Measurements from ENCODE around the gene ZNF536. TPM values are rescaled to one million over a fixed set of nuclear protein-coding genes. Genes with fewer than 3 reads are reported as not detected.

The ZNF536 gene
- total RNA-seq, 1 experiment from 2014 or later: 0.35 TPM

GRCh38 chr19:30448386-30449077 lies 76.3 kb downstream of the ZNF536 start:
- Mint-ChIP-seq H3K4me1 (peaks cover 46% of the 10 kb centered on the region), H3K36me3 (no peaks in the 10 kb centered on the region), H3K27ac (peak overlapping the region; percentile 23; the same call in 1 of the 2 replicates), H3K9me3 (no peaks in the 10 kb centered on the region), H3K4me3 (no peak overlapping the region), H3K27me3 (ENCODE audit: low read depth) (no peaks in the 10 kb centered on the region)
- ChIA-PET POLR2A (no interaction called here), CTCF (interaction anchor here (1.9 to 2.3 kb wide), 2 partner anchors 11 to 50 kb away, joined by 4 to 13 read pairs; no protein-coding TSS in a partner anchor)
- ATAC-seq (no peak), DNase-seq (ENCODE audit: low spot score) (no peak)
- no peak for TF ChIP-seq MXD4 (CRISPR knock-in tag; IDR thresholded peaks at IDR 0.05; ENCODE audit: borderline replicate concordance)
- TF ChIP-seq ZBTB21 (CRISPR knock-in tag; IDR thresholded peaks at IDR 0.05; ENCODE audit: borderline replicate concordance): no peak
- no peak for TF ChIP-seq PRDM15 (CRISPR knock-in tag; IDR thresholded peaks at IDR 0.05)
- TF ChIP-seq FOXK1 (CRISPR knock-in tag; IDR thresholded peaks at IDR 0.05): no peak
- TF ChIP-seq, protein P1, sequence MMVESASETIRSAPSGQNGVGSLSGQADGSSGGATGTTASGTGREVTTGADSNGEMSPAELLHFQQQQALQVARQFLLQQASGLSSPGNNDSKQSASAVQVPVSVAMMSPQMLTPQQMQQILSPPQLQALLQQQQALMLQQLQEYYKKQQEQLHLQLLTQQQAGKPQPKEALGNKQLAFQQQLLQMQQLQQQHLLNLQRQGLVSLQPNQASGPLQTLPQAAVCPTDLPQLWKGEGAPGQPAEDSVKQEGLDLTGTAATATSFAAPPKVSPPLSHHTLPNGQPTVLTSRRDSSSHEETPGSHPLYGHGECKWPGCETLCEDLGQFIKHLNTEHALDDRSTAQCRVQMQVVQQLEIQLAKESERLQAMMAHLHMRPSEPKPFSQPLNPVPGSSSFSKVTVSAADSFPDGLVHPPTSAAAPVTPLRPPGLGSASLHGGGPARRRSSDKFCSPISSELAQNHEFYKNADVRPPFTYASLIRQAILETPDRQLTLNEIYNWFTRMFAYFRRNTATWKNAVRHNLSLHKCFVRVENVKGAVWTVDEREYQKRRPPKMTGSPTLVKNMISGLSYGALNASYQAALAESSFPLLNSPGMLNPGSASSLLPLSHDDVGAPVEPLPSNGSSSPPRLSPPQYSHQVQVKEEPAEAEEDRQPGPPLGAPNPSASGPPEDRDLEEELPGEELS (CRISPR knock-in tag; IDR thresholded peaks at IDR 0.05): no peak
- TF ChIP-seq GTF2I (CRISPR knock-in tag; conservative IDR thresholded peaks at IDR 0.05): no peak
- TF ChIP-seq CREM (CRISPR knock-in tag; IDR thresholded peaks at IDR 0.05): no peak
- TF ChIP-seq, protein P2, sequence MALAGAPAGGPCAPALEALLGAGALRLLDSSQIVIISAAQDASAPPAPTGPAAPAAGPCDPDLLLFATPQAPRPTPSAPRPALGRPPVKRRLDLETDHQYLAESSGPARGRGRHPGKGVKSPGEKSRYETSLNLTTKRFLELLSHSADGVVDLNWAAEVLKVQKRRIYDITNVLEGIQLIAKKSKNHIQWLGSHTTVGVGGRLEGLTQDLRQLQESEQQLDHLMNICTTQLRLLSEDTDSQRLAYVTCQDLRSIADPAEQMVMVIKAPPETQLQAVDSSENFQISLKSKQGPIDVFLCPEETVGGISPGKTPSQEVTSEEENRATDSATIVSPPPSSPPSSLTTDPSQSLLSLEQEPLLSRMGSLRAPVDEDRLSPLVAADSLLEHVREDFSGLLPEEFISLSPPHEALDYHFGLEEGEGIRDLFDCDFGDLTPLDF (CRISPR knock-in tag; IDR thresholded peaks at IDR 0.05): no peak
- no peak for TF ChIP-seq RORB (CRISPR knock-in tag; IDR thresholded peaks at IDR 0.05)
- no peak for TF ChIP-seq CREB1 (CRISPR knock-in tag; IDR thresholded peaks at IDR 0.05)
- no peak for TF ChIP-seq IRF2 (CRISPR knock-in tag; IDR thresholded peaks at IDR 0.05; ENCODE audit: borderline replicate concordance, low read depth)
- no peak for TF ChIP-seq ZNF317 (CRISPR knock-in tag; IDR thresholded peaks at IDR 0.05; ENCODE audit: borderline replicate concordance, low read depth)
- no peak for TF ChIP-seq USF2 (CRISPR knock-in tag; IDR thresholded peaks at IDR 0.05)
- TF ChIP-seq ZNF281 (CRISPR knock-in tag; IDR thresholded peaks at IDR 0.05): no peak
- TF ChIP-seq JAZF1 (CRISPR knock-in tag; IDR thresholded peaks at IDR 0.05): no peak
- no peak for TF ChIP-seq PRRX2 (CRISPR knock-in tag; IDR thresholded peaks at IDR 0.05)
